Inflammatory macrophage treated with lipopolysaccharide for 1 hour (primary cell): ENCODE results near the gene TMEM138.
A peak's percentile ranks its signal among the peaks of the same experiment; 100 is the strongest.

Experiments
- DNase-seq, 2 donors: peaks; one replicate each; pipeline ENCODE4 v3.0.0-alpha.2; 2020 to 2022

TMEM138 gene

DNA sequence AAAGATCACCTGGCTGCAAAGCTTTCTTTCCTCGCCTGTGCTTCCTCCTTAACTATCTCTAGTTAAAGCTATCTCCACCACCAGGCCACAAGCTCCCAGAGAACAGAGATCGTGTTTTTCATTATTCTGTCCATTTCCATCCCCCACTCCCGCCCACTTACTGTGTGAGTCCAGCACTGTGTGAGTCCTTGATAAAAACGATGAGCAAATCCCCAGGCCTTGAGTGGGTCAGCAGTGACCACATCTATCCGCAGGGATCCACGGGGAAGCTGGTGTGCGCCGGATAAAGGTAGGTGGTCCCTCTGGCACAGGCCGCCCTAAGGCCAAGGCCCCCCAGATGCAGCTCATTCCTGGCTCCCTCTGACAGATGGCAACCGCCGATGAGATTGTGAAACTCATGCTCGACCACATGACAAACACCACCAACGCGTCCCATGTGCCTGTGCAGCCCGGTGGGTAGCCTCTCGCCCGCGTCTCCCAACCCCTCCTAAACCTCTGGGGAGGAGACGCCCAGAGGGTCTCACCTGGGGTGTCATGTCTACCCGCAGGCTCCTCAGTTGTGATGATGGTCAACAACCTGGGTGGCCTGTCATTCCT lies 19.9 kb upstream of the TMEM138 start:
- no peak for DNase-seq

DNA sequence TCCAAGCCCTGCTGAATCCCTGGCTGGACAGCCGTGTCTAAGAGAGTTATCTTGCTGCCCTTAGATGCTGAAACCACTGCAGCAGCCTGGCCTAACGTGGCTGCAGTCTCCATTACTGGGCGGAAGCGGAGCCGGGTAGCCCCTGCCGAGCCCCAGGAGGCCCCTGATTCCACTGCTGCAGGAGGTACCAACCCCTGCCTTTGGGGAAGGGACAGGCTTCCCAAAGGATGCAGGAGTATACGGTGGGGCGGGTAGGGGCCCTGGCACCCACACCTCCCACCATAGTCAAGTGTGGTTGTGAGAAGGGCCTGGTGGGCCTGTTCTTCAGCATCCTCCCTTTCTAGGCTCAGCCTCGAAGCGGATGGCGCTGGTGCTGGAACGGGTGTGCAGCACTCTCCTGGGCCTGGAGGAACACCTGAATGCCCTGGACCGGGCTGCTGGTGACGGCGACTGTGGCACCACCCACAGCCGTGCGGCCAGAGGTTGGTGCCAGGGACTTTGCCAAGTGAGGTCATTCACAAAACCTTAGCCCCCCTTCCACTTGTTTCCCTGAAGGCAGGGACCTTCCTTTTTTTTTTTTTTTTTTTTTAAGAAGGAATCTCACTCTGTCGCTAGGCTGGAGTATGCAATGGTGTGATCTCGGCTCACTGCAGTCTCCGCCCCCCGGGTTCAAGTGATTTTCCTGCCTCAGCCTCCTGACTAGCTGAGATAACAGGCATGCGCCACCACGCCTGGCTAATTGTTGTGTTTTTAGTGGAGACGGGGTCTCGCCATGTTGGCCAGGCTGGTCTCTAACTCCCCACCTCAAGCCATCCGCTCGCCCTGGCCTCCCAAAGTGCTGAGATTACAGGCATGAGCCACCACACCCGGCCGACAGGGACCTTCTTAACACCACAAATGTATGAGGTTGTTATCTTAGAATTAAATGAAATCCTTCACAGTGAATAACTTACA lies 18.1 kb upstream of the TMEM138 start:
- DNase-seq: no peak

DNA sequence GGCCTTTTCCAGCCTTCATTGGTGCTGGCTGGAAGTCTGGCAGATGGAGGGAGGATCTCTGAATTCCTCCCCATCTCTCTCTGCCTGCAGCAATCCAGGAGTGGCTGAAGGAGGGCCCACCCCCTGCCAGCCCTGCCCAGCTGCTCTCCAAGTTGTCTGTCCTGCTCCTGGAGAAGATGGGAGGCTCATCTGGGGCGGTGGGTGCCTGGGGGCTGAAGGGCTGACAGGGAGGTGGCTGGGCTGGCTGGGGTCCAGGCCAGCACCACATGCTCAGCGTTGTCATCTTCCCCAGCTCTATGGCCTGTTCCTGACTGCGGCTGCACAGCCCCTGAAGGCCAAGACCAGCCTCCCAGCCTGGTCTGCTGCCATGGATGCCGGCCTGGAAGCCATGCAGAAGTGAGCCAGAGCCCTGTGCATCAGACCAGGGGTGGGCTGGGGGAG lies 17.0 kb upstream of the TMEM138 start:
- no peak for DNase-seq

DNA sequence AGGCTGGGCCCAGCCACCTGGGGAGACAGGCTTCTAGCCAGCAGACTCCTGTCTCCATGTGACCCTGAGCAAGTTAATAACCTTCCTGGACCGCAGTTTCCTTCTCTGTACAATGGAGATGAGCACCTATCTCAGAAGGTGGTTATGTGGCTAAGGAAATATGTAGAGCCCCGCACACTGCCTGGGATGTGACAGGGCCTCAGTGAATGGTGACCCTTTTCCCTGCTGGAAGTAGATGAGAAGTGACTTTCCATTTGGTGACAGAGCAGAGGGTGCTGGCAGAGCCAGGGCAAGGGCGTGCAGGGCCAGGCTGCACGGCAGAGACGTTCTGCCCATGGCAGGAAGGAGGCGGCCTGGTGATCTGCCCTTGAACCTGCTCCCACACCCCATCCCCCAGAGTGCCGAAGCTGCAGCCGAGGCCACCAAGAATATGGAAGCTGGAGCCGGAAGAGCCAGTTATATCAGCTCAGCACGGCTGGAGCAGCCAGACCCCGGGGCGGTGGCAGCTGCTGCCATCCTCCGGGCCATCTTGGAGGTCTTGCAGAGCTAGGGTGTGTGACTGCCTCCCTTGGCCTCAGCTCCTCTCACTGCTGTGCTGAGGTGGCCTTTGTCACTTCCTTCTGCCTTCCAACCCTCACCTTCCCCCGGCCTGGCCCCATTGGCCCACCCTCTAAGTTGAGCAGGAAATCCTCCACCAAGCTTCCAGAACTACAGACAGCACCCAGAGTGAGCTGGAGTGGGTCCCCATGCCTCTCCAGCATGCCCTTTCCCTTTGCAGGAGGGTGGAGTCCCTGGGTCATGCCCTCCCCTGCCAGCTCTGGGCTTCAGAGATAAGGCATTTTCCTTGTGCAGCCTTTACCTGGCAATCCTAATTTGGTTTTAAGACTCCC lies 16.0 kb upstream of the TMEM138 start:
- no peak for DNase-seq

DNA sequence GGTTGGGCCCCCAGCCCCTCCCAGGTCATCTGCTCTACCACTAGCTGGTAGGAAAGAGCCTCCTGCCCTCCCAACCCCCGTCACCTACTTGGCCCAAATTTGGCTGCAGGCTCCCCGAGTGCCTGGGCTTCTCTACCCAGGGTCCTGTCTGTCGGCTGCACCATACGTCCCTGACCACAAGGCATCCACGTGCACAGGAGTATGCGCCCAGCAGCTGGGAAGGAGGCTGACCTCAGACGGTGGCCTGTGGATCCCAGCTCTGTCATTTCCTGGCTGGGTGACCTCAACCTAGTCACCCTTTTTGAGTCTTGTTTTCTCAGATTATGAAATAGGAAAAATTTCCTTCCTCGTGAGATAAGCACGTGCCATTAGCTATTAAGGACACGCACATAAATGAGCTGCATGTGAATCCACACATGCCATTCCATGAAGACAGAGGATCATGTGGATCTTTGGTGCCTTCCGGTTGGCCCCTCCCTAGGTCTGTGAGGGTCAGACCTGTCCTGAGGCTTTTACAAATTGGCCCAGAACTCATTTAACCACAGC lies 14.2 kb upstream of the TMEM138 start:
- peak; percentile 88 to 92 for DNase-seq

DNA sequence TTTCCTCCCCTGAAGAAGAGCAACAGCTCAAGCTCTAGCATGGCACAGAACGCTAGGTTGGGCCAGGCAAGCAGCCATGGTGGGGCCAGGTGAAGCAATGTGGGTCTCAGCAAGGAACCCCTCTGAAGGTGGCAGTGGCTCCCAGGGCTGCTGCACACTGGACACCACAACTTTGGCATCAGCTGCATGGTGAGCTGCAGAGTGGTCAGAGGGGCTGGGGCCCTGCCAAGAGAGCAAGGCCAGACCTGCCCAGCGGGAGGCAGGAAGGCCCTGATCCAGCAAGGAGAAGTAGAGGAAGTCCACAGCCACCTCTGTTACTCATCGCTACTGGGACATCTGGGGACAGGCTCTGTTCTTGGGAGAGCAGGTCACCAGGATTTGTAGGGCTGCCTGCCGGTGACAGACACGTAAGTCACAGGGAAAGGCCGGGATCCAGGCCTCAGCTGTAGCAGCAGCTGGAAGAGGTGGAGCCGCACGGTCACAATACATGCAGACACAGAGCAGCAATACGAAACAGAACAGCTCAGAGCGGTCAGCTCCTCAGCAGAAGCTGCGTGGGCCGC lies 12.9 kb upstream of the TMEM138 start:
- no peak for DNase-seq

DNA sequence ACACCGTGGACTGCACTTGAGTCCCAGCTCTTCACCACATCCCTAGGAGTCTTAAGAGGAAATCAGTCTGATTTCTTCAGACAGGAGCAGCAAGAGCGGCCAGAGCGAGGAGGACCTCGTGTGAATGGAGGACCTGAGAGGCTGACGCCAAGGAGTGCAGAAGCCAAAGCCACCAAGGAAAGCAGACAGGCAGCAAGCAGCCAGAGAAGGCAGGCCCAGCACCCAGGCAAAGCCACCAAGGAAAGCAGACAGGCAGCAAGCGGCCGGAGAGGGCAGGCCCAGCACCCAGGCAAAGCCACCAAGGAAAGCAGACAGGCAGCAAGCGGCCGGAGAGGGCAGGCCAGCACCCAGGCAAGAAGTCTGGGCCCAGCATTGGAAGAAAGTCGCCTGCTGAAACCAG lies 12.3 kb upstream of the TMEM138 start:
- no peak for DNase-seq

DNA sequence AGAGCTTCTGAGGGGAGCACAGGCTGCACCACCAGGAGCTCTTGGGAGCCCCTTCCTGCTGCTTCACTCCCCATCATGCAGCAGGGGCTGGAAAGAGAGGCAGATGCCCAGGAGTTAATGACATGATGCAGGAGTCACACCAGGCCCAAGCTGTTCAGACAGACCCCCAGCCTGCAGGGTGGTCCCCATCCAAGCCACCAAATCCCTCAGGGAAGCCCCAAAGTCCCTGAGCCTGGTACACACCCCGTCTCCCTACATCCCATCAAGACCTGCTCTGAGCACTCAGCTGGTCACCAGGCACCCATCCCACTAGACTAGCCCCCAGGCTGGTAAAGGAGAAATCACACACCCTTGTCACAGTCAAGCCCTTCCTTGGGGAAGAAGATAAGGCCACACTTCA lies 11.8 kb upstream of the TMEM138 start:
- DNase-seq: no peak

DNA sequence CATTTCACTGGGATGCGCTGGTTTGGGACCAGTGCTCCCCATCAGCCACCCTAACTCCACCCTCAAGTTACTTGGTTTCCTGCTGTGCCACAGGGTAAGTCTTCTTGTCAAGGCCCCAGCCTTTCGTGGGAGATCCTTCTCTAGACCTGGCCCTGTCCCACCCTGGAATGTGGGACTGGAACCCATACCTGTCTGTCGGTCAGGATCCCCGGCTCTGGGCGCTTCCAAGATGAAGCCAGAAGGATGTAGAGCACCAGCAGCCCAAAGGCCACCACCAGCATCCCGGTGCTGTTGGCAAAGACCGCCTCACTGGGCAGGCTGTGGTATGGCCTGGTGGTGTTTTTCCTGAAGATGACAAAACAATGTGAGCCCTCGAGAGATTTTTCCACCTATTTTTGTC lies 11.4 kb upstream of the TMEM138 start:
- no peak for DNase-seq

DNA sequence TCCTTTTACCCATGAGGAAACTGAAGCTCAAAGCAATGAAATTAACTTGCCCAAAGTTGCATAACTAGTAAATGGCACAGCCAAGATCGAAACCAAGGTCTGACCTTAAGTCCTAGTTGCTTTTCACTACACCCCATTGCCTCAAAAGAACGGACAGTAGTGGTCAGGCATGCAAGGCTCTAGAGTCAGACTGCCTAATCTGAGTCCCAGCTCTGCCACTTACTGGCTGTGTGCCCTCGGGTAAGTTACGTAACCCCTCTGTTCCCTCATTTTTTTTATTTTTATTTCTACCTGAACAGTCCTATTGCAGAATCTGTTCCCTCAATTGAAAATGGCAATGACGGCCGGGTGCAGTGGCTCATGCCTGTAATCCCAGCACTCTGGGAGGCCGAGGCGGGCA lies 10.1 kb upstream of the TMEM138 start:
- no peak for DNase-seq

DNA sequence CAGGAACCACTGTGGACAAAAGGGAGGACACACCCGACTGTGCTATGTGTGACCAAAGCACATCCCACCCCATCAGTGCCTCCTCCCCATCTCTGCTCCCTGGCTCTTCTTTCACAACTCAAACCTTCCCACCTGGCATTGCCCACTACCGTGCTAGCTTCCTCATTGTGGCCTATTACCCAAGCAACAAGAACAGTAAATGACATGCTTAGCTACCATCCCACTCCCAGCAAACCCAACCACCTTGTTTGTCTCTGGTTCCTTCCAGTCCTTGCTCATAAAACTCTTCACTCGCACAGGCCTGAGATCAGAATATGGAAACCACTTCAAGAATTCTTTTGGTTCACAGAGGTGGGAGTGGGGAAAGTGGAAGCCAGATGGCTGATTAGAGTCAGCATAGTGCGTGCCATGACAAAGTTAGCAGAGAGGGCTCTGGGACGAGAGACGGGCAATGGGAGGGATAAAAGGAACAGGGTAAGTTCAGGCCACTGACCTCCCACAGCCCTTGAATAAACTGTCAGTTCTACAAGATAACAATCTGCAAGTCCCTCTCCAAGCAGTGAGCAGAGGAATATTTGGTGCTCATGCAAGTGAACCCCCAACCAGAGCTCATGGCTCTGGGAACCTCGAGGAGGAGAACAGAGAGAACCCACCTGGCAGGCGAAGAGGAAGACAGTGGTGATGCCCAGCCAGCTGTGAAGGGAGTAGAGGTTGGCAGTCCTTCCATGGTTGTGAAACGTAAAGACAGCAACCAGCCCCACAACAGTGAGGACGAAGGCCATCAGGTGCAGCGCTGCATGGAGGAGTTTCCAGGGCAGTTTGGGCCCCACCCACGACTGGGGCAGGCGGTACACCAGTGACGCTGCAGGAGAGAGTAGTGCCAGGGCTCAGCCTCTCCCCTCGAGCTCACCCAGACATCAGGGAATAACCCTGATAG lies 8.8 kb upstream of the TMEM138 start:
- DNase-seq: no peak

DNA sequence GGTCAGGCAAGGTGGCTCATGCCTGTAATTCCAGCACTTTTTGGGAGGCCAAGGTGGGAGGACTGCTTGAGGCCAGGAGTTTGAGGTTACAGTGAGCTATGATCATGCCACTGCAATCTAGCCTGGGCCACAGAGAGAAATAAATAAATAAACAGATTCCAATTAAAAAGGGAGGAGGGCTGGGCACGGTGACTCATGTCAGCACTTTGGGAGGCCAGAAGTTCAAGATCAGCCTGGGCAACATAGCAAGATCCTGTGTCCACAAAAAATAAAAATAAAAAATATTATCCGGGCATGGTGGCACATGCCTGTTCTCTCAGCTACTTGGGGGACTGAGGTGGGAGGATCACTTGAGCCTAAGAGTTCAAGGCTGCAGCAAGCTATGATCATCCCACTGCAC lies 8.0 kb upstream of the TMEM138 start:
- no peak for DNase-seq

DNA sequence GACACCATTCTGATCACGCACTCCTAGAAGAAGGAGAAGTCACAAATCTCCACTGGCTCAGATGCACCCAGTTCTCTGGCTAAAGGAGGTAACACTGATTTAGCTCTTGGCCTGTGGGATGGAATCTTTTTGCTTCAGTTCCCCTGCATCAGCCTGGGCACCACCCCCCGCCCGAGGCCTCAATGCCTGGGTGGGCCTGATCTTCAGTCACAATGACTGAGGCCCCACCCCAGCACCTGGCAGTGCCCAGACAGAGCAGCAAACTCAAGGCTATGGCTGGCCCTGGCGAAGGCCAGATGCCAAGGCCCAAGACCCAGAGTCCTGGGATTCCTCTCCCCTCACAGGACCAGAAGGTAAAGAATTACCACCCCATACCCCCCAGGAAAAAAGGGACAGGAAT lies 5.5 kb upstream of the TMEM138 start:
- no peak for DNase-seq

DNA sequence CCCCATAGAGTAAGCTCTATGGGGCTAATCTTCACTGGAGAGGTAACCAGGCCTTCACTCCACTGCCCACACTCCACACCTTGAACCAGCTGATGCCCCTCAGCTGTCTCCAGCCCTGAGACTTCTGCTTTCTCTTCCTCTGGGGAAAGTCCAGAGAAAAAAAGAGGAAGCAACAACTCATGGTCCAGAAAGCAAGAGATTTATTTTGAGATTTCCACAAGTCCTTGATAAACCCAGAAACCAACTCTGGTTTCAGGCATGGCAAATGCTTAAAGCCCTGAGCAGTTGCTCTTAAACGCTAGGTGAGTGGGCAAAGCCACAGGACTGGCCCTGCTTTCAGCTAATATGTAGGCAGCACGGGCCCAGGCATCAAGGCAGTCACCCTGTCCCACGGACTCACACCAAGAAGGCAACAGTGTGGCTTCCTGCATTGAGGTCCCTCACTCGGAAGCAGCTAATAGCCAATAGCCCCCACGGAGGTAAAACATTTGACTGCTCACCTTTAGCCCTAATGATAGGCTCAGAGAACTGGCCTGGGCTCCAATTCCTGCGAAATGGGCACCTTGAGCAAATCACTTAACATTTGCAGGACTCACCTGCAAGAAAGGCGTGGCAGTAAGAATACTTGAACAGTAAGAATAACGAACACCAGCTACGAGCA lies 4.8 kb upstream of the TMEM138 start:
- DNase-seq: peak; percentile 78 to 90

DNA sequence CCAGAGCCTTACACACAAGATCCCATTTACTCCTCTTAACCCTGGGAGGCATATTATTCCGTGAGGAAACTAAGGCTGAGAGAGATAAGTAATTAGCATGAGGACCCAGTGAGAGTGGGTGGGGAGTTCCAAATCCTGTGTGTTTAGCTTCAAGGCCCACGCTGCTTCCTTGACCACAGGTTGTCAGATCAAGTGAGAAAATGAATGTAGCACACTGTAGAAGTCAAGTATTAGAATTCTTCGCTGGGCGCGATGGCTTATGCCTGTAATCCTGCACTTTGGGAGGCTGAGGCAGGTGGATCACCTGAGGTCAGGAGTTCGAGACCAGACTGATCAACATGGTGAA lies 4.3 kb upstream of the TMEM138 start:
- DNase-seq: peak in 1 of 2 donors; percentile 67

DNA sequence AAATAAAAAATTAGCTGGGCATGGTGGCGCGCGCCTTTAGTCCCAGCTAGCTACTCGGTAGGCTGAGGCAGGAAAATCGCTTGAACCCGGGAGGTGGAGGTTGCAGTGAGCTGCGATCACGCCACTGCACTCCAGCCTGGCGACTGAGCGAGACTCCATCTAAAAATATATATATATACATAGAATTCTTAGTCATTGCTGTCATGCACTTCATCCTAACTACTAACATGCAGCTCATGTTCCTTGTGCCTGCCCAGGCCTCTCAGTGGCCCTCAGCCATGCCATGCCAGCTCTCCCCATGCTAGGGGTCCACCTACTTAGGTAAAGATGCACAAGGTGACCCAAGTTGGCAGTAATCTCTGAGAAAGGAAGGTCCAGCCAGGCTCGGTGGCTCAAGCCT lies 3.6 kb upstream of the TMEM138 start:
- no peak for DNase-seq

DNA sequence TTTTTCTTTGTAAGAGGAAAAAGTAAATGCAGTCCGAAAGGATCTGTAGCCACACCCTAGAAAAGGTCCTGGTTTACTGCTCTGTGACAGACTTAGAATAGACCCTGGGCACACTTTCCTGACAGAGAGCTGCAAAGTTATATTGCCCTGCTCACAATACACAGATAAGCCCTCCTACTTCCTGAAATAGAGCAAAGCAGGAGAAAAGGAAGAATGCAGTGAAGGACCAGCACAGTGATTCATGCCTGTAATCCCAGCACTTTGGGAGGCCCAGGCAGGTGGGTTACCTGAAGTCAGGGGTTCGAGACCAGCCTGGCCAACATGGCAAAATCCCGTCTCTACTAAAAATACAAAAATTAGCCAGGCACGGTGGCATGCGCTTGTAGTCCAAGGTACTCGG lies 2.7 kb upstream of the TMEM138 start:
- DNase-seq: no peak

DNA sequence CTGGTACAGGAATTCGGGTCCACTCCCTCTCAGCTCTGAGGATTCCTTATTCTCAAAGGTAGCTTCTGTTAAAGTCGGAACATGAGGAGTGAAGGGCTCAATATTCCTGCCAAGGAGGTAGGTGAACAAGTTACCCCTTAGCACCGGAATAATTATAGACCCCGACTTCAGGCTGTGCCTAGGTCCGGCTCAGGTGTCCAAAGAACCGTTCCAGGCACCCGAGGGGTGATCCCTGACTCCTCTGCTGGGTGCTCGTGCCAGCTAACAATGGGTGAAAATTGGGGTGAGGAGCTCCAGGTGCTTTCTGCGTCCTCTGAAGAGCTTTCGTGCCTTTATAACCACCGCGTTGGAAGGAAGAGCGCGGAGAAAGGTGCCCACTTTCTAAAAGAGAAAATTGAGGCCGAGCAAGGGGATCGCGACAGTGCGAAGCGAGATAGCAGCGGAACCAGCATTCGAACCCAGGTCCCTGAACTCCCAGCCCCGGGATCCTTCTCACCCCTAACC lies 885 bp upstream of the TMEM138 start:
- DNase-seq: no peak

DNA sequence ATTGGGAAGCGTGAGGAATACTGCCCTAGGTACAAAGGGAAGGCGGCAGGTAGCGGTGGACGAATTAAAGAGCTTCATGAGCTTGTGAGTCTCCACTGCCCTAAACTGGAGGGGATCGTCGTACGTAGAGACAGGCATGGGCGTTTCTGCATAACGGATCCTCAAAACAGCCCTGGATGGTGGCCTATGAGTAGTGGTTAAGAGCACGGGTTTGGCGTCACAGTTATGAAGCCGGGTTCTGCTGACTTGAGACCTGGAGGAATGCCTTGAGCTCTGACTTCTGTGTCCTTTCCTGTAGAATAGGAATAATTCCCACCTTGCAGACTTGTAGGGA lies 335 bp downstream of the TMEM138 start:
- DNase-seq: peak in 1 of 2 donors; percentile 39

DNA sequence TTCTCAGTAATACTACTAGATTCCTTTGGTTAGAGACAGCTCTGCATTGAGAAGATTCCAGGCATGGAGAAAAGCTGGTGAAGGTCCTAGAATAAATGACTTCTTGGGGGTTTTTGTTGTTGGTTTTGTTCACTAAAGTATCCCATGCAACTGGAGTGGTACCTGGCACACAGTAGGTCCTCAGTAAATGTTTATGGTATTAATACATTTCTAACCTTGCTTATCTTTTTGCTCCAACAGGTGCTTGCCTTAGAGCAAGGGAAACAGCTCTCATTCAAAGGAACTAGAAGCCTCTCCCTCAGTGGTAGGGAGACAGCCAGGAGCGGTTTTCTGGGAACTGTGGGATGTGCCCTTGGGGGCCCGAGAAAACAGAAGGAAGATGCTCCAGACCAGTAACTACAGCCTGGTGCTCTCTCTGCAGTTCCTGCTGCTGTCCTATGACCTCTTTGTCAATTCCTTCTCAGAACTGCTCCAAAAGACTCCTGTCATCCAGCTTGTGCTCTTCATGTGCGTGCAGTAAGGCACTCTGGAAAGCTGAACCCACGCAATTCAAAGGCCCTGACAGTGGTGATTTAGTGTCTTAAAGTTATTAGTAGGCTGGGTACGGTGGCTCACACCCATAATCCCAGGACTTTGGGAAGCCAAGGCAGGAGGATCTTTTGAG lies 2.0 kb downstream of the TMEM138 start:
- DNase-seq: no peak
